PC-9 (cell line): ENCODE data around the gene USP24.

Experiments used
- CTCF ChIP-seq: fragments of 200-600 bp; sonication (generic); conservative IDR thresholded peaks from 2 replicates; pipeline ENCODE4 v1.6.1; 2017; ENCODE audit warnings: mixed run types, antibody characterized with exemption, mild to moderate bottlenecking, moderate library complexity
- EZH2 ChIP-seq: fragments of 200-600 bp; sonication (generic); IDR thresholded peaks from 2 replicates; pipeline ENCODE4 v1.8.0; 2017; ENCODE audit warnings: antibody characterized with exemption, low read depth

- TF ChIP-seq CTCF (no peak), EZH2 (no peak)
Measured at GRCh38 chr1:55197099-55197498, 18.1 kb downstream of the USP24 start.
